ENCODE results near the gene DAB1.

DAB1 gene

DNA sequence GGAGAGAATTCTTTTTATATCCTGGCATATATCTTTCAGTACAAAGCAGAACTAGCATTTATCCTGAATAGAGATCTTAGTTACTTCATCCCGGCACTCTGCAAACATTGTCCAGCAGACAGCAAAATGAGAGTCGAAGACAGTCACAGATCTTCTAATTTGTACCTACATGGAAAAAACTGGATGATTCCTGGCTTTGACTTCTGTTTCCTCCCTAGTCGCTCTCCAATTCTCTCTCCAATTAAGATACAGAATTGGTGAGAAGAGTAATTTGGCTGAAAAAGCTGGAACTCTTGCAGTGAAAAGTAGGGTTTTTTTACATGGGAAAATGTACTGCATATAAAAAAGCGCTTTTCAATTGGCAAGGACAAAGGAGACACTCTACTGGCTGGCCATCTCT is 307.0 kb downstream of the DAB1 start:
- Mint-ChIP-seq H3K27ac (no peak overlapping the region), H3K9me3 (no peaks in the 10 kb centered on the region), H3K27me3 (ENCODE audit: low read depth) (no peaks in the 10 kb centered on the region), H3K36me3 (ENCODE audit: low read depth) (no peaks in the 10 kb centered on the region), H3K4me3 (no peak overlapping the region), H3K4me1 (ENCODE audit: low read depth) (no peaks in the 10 kb centered on the region)
- DNase-seq (ENCODE audit: low spot score): no peak

DNA sequence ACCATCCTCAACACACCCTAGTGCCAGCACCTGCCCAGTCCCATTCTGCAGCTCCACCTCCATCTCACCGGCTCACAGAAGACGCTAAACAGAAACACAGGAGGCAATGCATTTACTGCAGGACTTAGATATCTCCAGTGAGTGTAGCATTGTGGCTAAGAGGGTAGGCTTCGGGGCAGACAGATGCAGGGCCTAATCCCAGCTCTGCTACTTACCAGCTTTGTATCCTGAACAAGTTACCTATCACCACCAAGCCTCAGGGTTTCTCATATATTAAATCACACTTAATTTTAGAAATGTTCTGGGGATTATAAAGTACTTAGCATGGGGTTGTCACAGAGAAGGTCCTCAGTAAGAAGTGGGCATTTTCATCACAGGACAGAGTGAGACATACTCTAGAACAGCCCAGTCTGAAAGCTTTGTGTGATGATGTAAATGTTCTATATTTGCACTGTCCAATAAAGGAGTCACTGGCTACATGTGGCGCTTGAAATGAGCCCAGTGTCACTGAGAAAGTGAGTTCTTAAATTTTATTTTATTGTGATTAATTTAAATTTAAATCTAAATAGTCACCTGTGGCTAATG is 308.7 kb downstream of the DAB1 start:
- no peaks in the 10 kb centered on the region for H3K4me1 Mint-ChIP-seq (ENCODE audit: low read depth)
- H3K27me3 Mint-ChIP-seq (ENCODE audit: low read depth): no peaks in the 10 kb centered on the region
- no peak overlapping the region for H3K4me3 Mint-ChIP-seq
- no peak overlapping the region for H3K27ac Mint-ChIP-seq
- DNase-seq (ENCODE audit: low spot score): no peak
- H3K9me3 Mint-ChIP-seq: no peaks in the 10 kb centered on the region
- no peaks in the 10 kb centered on the region for H3K36me3 Mint-ChIP-seq (ENCODE audit: low read depth)

- no peaks in the 10 kb centered on the region for H3K36me3 Mint-ChIP-seq (ENCODE audit: low read depth)
- no peak overlapping the region for H3K27ac Mint-ChIP-seq
- H3K9me3 Mint-ChIP-seq: no peaks in the 10 kb centered on the region
- DNase-seq (ENCODE audit: low spot score): no peak
- H3K4me1 Mint-ChIP-seq (ENCODE audit: low read depth): no peaks in the 10 kb centered on the region
- no peaks in the 10 kb centered on the region for H3K27me3 Mint-ChIP-seq (ENCODE audit: low read depth)
- H3K4me3 Mint-ChIP-seq: no peak overlapping the region
These were observed 311.7 kb downstream of the DAB1 start for GRCh38 chr1:57112148-57112547.

- Mint-ChIP-seq H3K36me3 (ENCODE audit: low read depth) (no peaks in the 10 kb centered on the region), H3K4me1 (ENCODE audit: low read depth) (no peaks in the 10 kb centered on the region), H3K27me3 (ENCODE audit: low read depth) (no peaks in the 10 kb centered on the region), H3K27ac (no peak overlapping the region), H3K9me3 (no peaks in the 10 kb centered on the region), H3K4me3 (no peak overlapping the region)
- no peak for DNase-seq (ENCODE audit: low spot score)
These were observed 312.7 kb downstream of the DAB1 start for GRCh38 chr1:57111175-57111574.

DNA sequence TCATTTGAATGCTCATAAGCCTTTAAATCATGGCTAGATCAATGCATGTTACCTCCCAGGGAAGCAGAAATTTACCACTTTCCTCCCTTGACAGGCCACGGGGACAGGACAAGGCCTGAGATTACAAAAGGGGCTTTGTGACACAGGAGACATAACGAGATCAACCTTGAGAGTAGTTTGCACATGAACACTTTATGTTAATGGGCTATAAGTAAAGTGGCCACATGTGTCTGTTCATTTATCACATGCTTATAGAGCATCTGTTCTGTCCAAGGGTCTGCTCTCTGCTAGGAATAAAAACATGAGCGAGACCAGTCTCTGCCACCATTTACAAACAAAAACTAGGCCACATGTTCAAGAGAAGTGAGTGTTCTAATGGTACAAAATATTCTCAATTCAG is 314.0 kb downstream of the DAB1 start:
- H3K27ac Mint-ChIP-seq: no peak overlapping the region
- H3K36me3 Mint-ChIP-seq (ENCODE audit: low read depth): no peaks in the 10 kb centered on the region
- H3K9me3 Mint-ChIP-seq: no peaks in the 10 kb centered on the region
- H3K27me3 Mint-ChIP-seq (ENCODE audit: low read depth): no peaks in the 10 kb centered on the region
- H3K4me1 Mint-ChIP-seq (ENCODE audit: low read depth): no peaks in the 10 kb centered on the region
- no peak overlapping the region for H3K4me3 Mint-ChIP-seq
- DNase-seq (ENCODE audit: low spot score): no peak

GRCh38 chr1:57109247-57109646 is 314.6 kb downstream of the DAB1 start:
- no peaks in the 10 kb centered on the region for H3K4me1 Mint-ChIP-seq (ENCODE audit: low read depth)
- H3K4me3 Mint-ChIP-seq: no peak overlapping the region
- no peaks in the 10 kb centered on the region for H3K36me3 Mint-ChIP-seq (ENCODE audit: low read depth)
- no peak for DNase-seq (ENCODE audit: low spot score)
- no peak overlapping the region for H3K27ac Mint-ChIP-seq
- no peaks in the 10 kb centered on the region for H3K27me3 Mint-ChIP-seq (ENCODE audit: low read depth)
- H3K9me3 Mint-ChIP-seq: no peaks in the 10 kb centered on the region

GRCh38 chr1:57106296-57106695 is 317.6 kb downstream of the DAB1 start:
- no peak overlapping the region for H3K27ac Mint-ChIP-seq
- H3K36me3 Mint-ChIP-seq (ENCODE audit: low read depth): no peaks in the 10 kb centered on the region
- H3K4me3 Mint-ChIP-seq: no peak overlapping the region
- no peaks in the 10 kb centered on the region for H3K27me3 Mint-ChIP-seq (ENCODE audit: low read depth)
- DNase-seq (ENCODE audit: low spot score): no peak
- H3K4me1 Mint-ChIP-seq (ENCODE audit: low read depth): no peaks in the 10 kb centered on the region
- no peaks in the 10 kb centered on the region for H3K9me3 Mint-ChIP-seq

DNA sequence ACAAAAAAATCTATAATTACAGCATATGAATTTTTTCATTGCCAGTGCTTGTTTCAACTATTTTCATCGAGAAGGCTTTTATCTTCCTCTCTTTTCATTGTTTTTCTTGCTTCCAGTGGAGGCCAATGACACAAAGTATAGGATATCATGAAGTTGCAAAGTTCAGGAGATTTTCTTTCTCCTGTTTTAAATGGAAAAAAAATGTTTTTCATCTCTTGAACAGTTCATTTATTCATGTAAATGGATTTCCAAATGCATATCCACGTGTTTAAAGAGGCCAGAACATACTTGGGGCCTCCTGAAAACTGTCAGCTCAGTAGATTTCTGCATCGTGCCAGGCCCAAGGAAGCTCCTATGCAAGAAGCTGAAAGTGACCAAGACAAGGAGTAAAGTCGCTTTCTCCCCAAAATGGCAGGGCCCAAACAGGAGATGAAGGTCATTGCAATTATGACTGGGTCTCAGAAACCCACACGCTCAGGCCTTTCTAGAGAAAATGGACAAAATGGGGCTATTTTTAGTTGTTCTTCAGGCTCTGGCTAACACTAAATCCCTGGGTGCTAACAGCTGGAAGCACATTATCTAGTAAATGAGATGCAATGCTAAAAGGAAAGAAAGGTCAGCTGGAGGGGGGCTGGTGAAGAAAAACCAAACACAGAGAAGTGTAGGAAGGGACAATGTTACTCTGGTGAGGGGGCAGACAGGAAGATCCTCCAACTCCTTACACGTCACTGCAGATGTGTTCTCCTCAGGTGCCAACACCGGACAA is 321.1 kb downstream of the DAB1 start:
- H3K4me1 Mint-ChIP-seq (ENCODE audit: low read depth): no peaks in the 10 kb centered on the region
- no peaks in the 10 kb centered on the region for H3K27me3 Mint-ChIP-seq (ENCODE audit: low read depth)
- no peaks in the 10 kb centered on the region for H3K36me3 Mint-ChIP-seq (ENCODE audit: low read depth)
- no peak for DNase-seq (ENCODE audit: low spot score)
- H3K4me3 Mint-ChIP-seq: no peak overlapping the region
- no peak overlapping the region for H3K27ac Mint-ChIP-seq
- H3K9me3 Mint-ChIP-seq: no peaks in the 10 kb centered on the region

- no peaks in the 10 kb centered on the region for H3K27me3 Mint-ChIP-seq (ENCODE audit: low read depth)
- no peaks in the 10 kb centered on the region for H3K9me3 Mint-ChIP-seq
- H3K4me3 Mint-ChIP-seq: no peak overlapping the region
- no peak for DNase-seq (ENCODE audit: low spot score)
- no peaks in the 10 kb centered on the region for H3K4me1 Mint-ChIP-seq (ENCODE audit: low read depth)
- H3K36me3 Mint-ChIP-seq (ENCODE audit: low read depth): no peaks in the 10 kb centered on the region
- no peak overlapping the region for H3K27ac Mint-ChIP-seq
These were observed 322.7 kb downstream of the DAB1 start for GRCh38 chr1:57101209-57101608.

- no peak for DNase-seq (ENCODE audit: low spot score)
- H3K27me3 Mint-ChIP-seq (ENCODE audit: low read depth): no peaks in the 10 kb centered on the region
- no peaks in the 10 kb centered on the region for H3K36me3 Mint-ChIP-seq (ENCODE audit: low read depth)
- H3K27ac Mint-ChIP-seq: no peak overlapping the region
- no peaks in the 10 kb centered on the region for H3K9me3 Mint-ChIP-seq
- H3K4me1 Mint-ChIP-seq (ENCODE audit: low read depth): no peaks in the 10 kb centered on the region
- H3K4me3 Mint-ChIP-seq: no peak overlapping the region
These were observed 329.1 kb downstream of the DAB1 start for GRCh38 chr1:57094749-57095148.

DNA sequence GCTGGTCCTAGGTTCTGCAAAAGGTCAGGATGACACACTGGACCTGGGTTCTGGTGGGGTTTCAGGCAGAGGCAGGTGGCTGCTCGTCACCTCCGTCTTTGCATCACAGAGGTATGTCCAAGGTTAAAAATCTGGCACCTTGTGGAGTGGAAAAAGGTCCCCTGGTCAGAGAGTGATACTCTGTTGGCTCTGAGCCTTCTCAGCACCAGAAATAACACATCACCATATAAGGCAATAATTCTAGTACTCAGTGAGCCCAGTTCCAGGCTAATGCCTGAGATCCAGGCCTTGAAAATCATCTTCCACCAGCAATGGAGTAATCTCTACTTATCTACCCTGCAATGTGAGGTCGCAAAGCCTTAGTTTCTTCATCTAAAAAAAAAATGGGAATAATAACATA is 330.7 kb downstream of the DAB1 start:
- no peaks in the 10 kb centered on the region for H3K4me1 Mint-ChIP-seq (ENCODE audit: low read depth)
- no peak for DNase-seq (ENCODE audit: low spot score)
- H3K36me3 Mint-ChIP-seq (ENCODE audit: low read depth): no peaks in the 10 kb centered on the region
- no peak overlapping the region for H3K4me3 Mint-ChIP-seq
- H3K27ac Mint-ChIP-seq: no peak overlapping the region
- H3K27me3 Mint-ChIP-seq (ENCODE audit: low read depth): no peaks in the 10 kb centered on the region
- H3K9me3 Mint-ChIP-seq: no peaks in the 10 kb centered on the region

DNA sequence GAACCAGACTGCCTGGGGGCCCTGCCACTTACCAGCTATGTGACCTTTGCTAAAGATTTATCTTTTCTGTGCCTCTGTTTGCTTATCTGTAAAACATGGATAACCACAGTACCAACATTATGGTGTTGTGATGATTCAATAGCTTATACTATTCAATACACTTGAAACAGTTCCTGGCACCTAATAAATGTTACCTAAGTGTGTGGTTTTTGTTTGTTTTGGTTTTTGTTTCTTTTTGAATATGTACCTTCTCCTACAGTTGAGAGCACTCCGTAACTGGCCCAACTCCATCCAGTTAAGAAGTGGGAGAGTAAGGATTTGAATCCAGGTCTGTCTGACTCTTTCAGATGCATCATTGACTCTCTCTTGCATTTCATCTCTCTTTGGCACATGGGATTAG is 332.2 kb downstream of the DAB1 start:
- Mint-ChIP-seq H3K9me3 (no peaks in the 10 kb centered on the region), H3K36me3 (ENCODE audit: low read depth) (no peaks in the 10 kb centered on the region), H3K4me3 (no peak overlapping the region), H3K27me3 (ENCODE audit: low read depth) (no peaks in the 10 kb centered on the region), H3K4me1 (ENCODE audit: low read depth) (no peaks in the 10 kb centered on the region), H3K27ac (no peak overlapping the region)
- DNase-seq (ENCODE audit: low spot score): no peak

DNA sequence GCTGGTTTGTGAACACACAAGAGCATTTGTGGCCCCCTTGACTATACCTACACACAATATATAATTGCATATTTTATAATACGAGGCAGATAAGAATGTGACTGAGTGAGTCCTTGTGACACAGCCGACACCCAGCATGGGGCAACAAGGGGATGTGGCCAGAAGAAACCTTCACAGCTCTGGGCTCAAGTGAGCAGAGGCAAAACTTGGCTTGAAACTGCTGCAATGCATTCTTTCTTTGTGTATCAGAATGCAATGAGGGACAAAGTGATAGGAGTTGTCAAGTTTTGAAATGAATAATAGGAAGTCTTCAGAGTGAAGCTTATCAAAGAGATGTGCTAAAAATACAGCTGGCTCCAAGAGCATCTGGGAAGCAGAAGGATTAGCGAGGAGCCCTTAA is 334.0 kb downstream of the DAB1 start:
- H3K27ac Mint-ChIP-seq: no peak overlapping the region
- H3K4me1 Mint-ChIP-seq (ENCODE audit: low read depth): no peaks in the 10 kb centered on the region
- H3K4me3 Mint-ChIP-seq: no peak overlapping the region
- H3K36me3 Mint-ChIP-seq (ENCODE audit: low read depth): no peaks in the 10 kb centered on the region
- no peaks in the 10 kb centered on the region for H3K27me3 Mint-ChIP-seq (ENCODE audit: low read depth)
- no peak for DNase-seq (ENCODE audit: low spot score)
- H3K9me3 Mint-ChIP-seq: no peaks in the 10 kb centered on the region

DNA sequence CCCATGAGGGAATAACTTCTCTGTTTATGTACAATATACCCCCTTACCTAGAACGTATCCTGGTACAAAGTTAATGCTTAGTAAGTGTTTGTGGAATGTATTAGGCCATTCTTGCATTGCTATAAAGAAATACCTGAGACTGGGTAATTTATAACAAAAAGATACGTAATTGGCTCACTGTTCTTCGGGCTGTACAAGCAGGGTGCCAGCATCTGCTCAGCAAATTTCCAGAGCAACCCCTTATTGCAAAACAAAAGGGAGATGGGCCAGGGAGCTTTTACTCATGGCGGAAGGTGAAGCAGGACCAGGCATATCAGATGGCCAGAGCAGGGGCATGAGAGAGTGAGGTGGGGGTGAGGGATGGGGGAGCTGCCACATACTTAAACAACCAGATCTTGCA is 334.6 kb downstream of the DAB1 start:
- no peak for DNase-seq (ENCODE audit: low spot score)
- Mint-ChIP-seq H3K9me3 (no peaks in the 10 kb centered on the region), H3K4me3 (no peak overlapping the region), H3K27ac (no peak overlapping the region), H3K27me3 (ENCODE audit: low read depth) (no peaks in the 10 kb centered on the region), H3K4me1 (ENCODE audit: low read depth) (no peaks in the 10 kb centered on the region), H3K36me3 (ENCODE audit: low read depth) (no peaks in the 10 kb centered on the region)

- H3K4me1 Mint-ChIP-seq (ENCODE audit: low read depth): no peaks in the 10 kb centered on the region
- no peaks in the 10 kb centered on the region for H3K27me3 Mint-ChIP-seq (ENCODE audit: low read depth)
- no peak overlapping the region for H3K27ac Mint-ChIP-seq
- no peak for DNase-seq (ENCODE audit: low spot score)
- H3K36me3 Mint-ChIP-seq (ENCODE audit: low read depth): no peaks in the 10 kb centered on the region
- no peak overlapping the region for H3K4me3 Mint-ChIP-seq
- no peaks in the 10 kb centered on the region for H3K9me3 Mint-ChIP-seq
These were observed 335.2 kb downstream of the DAB1 start for GRCh38 chr1:57088653-57089052.

All from T-helper 2 cell treated with Interferon-gamma antibody and Interleukin-4, amounts not matched to agents 5 μg/mL and 100 μg/mL, for 36 hours (primary cell).